Measurements from ENCODE around the gene GPSM1.

- TF ChIP-seq CTCF (IDR thresholded peaks at IDR 0.05 in 4 of 5, conservative IDR thresholded peaks at IDR 0.05 in 1 of 5) (no peak), POLR2A (IDR thresholded peaks at IDR 0.05) (no peak)
Measured at GRCh38 chr9:136364942-136365774, 37.8 kb downstream of the GPSM1 start.
